ENCODE data around the gene MYL10. TPM values are rescaled to one million over a fixed set of nuclear protein-coding genes. Genes with fewer than 3 reads are reported as not detected.
"Not testable (repeated sequence)": the region's sequence is repeated elsewhere in the genome, so short reads cannot be mapped to it uniquely, and the experiment has no call there.

MYL10 gene
- total RNA-seq, 1 donor from 2014 or later, result not detected

- DNase-seq, result no peak
- TF ChIP-seq CTCF (IDR thresholded peaks at IDR 0.05), result no peak
Observed at GRCh38 chr7:101651112-101651511, 22.0 kb upstream of the MYL10 start.

GRCh38 chr7:101650579-101651081 lies 21.5 kb upstream of the MYL10 start:
- intact Hi-C loops (cut with DNase I), result no loop called here
- Histone ChIP-seq H3K27ac (no peak overlapping the region), H3K9me3 (no peaks in the 10 kb centered on the region), H3K36me3 (no peaks in the 10 kb centered on the region), H3K4me1 (no peaks in the 10 kb centered on the region), H3K27me3 (no peaks in the 10 kb centered on the region), H3K4me3 (no peak overlapping the region)
- DNase-seq (no peak), ATAC-seq (no peak)
- no peak for TF ChIP-seq CTCF (IDR thresholded peaks at IDR 0.05)

More at GRCh38 chr7:101651112-101651511, 22.0 kb upstream of the MYL10 start:
- Histone ChIP-seq H3K9me3 (no peaks in the 10 kb centered on the region), H3K4me1 (no peaks in the 10 kb centered on the region), H3K27ac (no peak overlapping the region), H3K27me3 (no peaks in the 10 kb centered on the region), H3K36me3 (no peaks in the 10 kb centered on the region), H3K4me3 (no peak overlapping the region)
- intact Hi-C loops (cut with DNase I), result no loop called here
- no peak for ATAC-seq

- H3K27ac ChIP-seq; H3K4me1 ChIP-seq; ATAC-seq; H3K27me3 ChIP-seq; H3K9me3 ChIP-seq; H3K36me3 ChIP-seq; intact Hi-C loops (cut with DNase I); DNase-seq; H3K4me3 ChIP-seq: not testable (repeated sequence)
Observed at GRCh38 chr7:101647876-101648275, 18.8 kb upstream of the MYL10 start.

- Histone ChIP-seq H3K4me1 (no peaks in the 10 kb centered on the region), H3K9me3 (no peaks in the 10 kb centered on the region), H3K27ac (no peak overlapping the region), H3K4me3 (no peak overlapping the region), H3K36me3 (no peaks in the 10 kb centered on the region), H3K27me3 (no peaks in the 10 kb centered on the region)
- TF ChIP-seq CTCF (IDR thresholded peaks at IDR 0.05), result no peak
- intact Hi-C loops (cut with DNase I), result no loop called here
- no peak for ATAC-seq
- DNase-seq, result no peak
Observed at GRCh38 chr7:101645951-101646350, 16.9 kb upstream of the MYL10 start.

- no peak overlapping the region for H3K27ac ChIP-seq
- no peaks in the 10 kb centered on the region for H3K4me1 ChIP-seq
- TF ChIP-seq CTCF (IDR thresholded peaks at IDR 0.05), result no peak
- H3K9me3 ChIP-seq, result no peaks in the 10 kb centered on the region
- H3K4me3 ChIP-seq, result no peak overlapping the region
- DNase-seq (no peak), ATAC-seq (peak; percentile 64)
- no peaks in the 10 kb centered on the region for H3K27me3 ChIP-seq
- intact Hi-C loops (cut with DNase I), result no loop called here
- H3K36me3 ChIP-seq, result no peaks in the 10 kb centered on the region
Observed at GRCh38 chr7:101644879-101645278, 15.8 kb upstream of the MYL10 start.

GRCh38 chr7:101639127-101639526 lies 10.0 kb upstream of the MYL10 start:
- H3K4me1 ChIP-seq; intact Hi-C loops (cut with DNase I); DNase-seq; H3K9me3 ChIP-seq; ATAC-seq; H3K4me3 ChIP-seq; H3K36me3 ChIP-seq; H3K27me3 ChIP-seq; H3K27ac ChIP-seq: not testable (repeated sequence)
